ENCODE data around the gene FTH1.

Gene FTH1

DNA sequence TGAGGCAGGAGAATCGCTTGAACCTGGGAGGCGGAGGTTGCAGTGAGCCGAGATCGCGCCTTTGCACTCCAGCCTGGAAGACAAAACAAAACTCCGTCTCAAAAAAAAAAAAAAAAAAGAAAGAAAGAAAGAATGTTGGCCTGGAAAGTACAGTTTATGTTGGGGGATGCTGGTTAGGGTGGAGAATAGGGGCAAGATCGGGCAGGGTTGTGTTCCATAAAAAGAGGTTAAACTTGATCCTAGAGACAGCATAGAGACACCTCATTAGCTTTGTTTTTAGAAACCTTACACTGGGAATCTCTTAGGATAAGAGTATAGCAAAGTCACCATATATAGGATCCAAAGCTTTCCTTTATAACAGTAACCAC, 1.9 kb upstream of the FTH1 start:
- Histone ChIP-seq H3K9me3 (ENCODE audit: insufficient read depth, low read depth, low read length) (no peaks in the 10 kb centered on the region), H3F3A (ENCODE audit: low read depth) (peaks cover 6% of the 10 kb centered on the region; the same call in 1 of the 2 replicates), H3K36me3 (ENCODE audit: insufficient read depth, low read length) (peaks cover 14% of the 10 kb centered on the region; the same call in 1 of the 2 replicates), H2AFZ (ENCODE audit: low read length) (no peak overlapping the region), H3K9ac (ENCODE audit: low read depth, low read length, poor library complexity, severe bottlenecking) (peak overlapping the region; percentile 100), H3K4me3 (ENCODE audit: low read length, poor library complexity, severe bottlenecking) (peak overlapping the region; percentile 98), H4K20me1 (ENCODE audit: insufficient read depth, low read length, poor library complexity, severe bottlenecking) (peaks cover 29% of the 10 kb centered on the region), H3K4me2 (ENCODE audit: low read depth, low read length, poor library complexity, severe bottlenecking) (peak overlapping the region; percentile 90), H3K4me1 (ENCODE audit: insufficient read depth, low read length, poor library complexity, severe bottlenecking) (peaks cover 61% of the 10 kb centered on the region), H3K9me2 (replicated peaks; ENCODE audit: low read depth, low read length) (no peaks in the 10 kb centered on the region), H3K27me3 (ENCODE audit: insufficient read depth, low read length, poor library complexity, severe bottlenecking) (peaks cover 6% of the 10 kb centered on the region), H3K79me2 (ENCODE audit: insufficient read depth, low read length) (peaks cover 50% of the 10 kb centered on the region)
- TF ChIP-seq CTCF (conservative IDR thresholded peaks at IDR 0.05; ENCODE audit: low read length) (no peak), EZH2phosphoT487 (IDR thresholded peaks at IDR 0.05; ENCODE audit: borderline replicate concordance) (no peak)

GRCh38 chr11:61968758-61969390, 1.4 kb upstream of the FTH1 start:
- TF ChIP-seq CTCF (conservative IDR thresholded peaks at IDR 0.05; ENCODE audit: low read length) (no peak), EZH2phosphoT487 (IDR thresholded peaks at IDR 0.05; ENCODE audit: borderline replicate concordance) (no peak)
- Histone ChIP-seq H3K36me3 (ENCODE audit: insufficient read depth, low read length) (peaks cover 19% of the 10 kb centered on the region; the same call in 1 of the 2 replicates), H3K9me2 (replicated peaks; ENCODE audit: low read depth, low read length) (no peaks in the 10 kb centered on the region), H3K4me1 (ENCODE audit: insufficient read depth, low read length, poor library complexity, severe bottlenecking) (peaks cover 65% of the 10 kb centered on the region), H3K9ac (ENCODE audit: low read depth, low read length, poor library complexity, severe bottlenecking) (peak overlapping the region; percentile 100), H2AFZ (ENCODE audit: low read length) (no peak overlapping the region), H3K4me3 (ENCODE audit: low read length, poor library complexity, severe bottlenecking) (peak overlapping the region; percentile 98), H3K9me3 (ENCODE audit: insufficient read depth, low read depth, low read length) (no peaks in the 10 kb centered on the region), H4K20me1 (ENCODE audit: insufficient read depth, low read length, poor library complexity, severe bottlenecking) (peaks cover 34% of the 10 kb centered on the region), H3K79me2 (ENCODE audit: insufficient read depth, low read length) (peaks cover 55% of the 10 kb centered on the region), H3K4me2 (ENCODE audit: low read depth, low read length, poor library complexity, severe bottlenecking) (peak overlapping the region; percentile 90), H3F3A (ENCODE audit: low read depth) (peaks cover 10% of the 10 kb centered on the region; the same call in 1 of the 2 replicates), H3K27me3 (ENCODE audit: insufficient read depth, low read length, poor library complexity, severe bottlenecking) (peaks cover 6% of the 10 kb centered on the region)

DNA sequence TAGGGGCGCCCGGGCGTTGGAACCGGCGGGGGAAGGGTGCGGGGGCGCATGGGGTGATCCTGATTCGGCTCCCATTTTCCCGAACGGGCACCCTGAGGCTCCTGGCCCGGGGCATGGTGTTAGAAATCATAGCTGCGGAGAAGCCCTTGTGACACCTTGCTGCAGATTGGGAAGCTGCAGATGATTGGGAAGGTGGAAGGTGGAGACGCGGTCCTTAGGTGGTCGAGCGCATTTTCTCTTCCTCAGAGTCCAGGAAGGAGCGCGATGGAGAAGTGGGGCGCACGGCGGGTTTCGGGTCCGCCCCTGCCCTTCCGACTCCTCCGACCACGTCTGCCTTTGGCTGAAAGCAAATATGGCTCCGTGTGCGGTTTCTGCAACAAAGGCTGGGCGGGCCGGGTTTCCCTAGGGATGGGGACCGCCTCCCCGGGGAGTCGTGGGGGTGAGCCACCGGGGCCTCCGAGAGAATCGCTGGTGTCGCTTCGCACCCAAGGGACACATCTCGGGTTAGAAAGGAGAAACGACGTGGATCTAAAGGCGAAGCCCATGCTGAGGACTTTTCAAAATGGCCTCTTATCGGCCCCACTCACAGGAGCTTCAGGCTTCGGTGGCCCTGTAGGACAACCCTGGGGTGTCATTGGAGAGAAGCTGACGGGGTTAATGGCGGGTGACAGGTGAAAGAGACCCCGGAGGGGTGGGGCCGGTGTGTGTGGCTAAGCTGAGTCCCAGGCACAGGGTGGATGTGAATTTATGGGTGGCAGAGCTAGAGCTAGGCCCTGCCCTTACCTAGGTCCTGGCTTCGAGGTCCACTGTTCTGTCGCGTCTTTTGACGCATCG, 707 bp upstream of the FTH1 start:
- H3K27me3 ChIP-seq (ENCODE audit: insufficient read depth, low read length, poor library complexity, severe bottlenecking) = peaks cover 6% of the 10 kb centered on the region
- peak overlapping the region; percentile 98 for H3K4me3 ChIP-seq (ENCODE audit: low read length, poor library complexity, severe bottlenecking)
- no peaks in the 10 kb centered on the region for H3K9me2 ChIP-seq (replicated peaks; ENCODE audit: low read depth, low read length)
- peaks cover 68% of the 10 kb centered on the region for H3K4me1 ChIP-seq (ENCODE audit: insufficient read depth, low read length, poor library complexity, severe bottlenecking)
- no peaks in the 10 kb centered on the region for H3K9me3 ChIP-seq (ENCODE audit: insufficient read depth, low read depth, low read length)
- peak overlapping the region; percentile 71 for H2AFZ ChIP-seq (ENCODE audit: low read length)
- TF ChIP-seq EZH2phosphoT487 (IDR thresholded peaks at IDR 0.05; ENCODE audit: borderline replicate concordance) (no peak), CTCF (conservative IDR thresholded peaks at IDR 0.05; ENCODE audit: low read length) (no peak)
- peak overlapping the region; percentile 90 for H3K4me2 ChIP-seq (ENCODE audit: low read depth, low read length, poor library complexity, severe bottlenecking)
- H3K36me3 ChIP-seq (ENCODE audit: insufficient read depth, low read length) = peaks cover 21% of the 10 kb centered on the region; the same call in 1 of the 2 replicates
- H4K20me1 ChIP-seq (ENCODE audit: insufficient read depth, low read length, poor library complexity, severe bottlenecking) = peaks cover 37% of the 10 kb centered on the region
- peak overlapping the region; percentile 100 for H3K9ac ChIP-seq (ENCODE audit: low read depth, low read length, poor library complexity, severe bottlenecking)
- H3F3A ChIP-seq (ENCODE audit: low read depth) = peaks cover 11% of the 10 kb centered on the region; the same call in 1 of the 2 replicates
- H3K79me2 ChIP-seq (ENCODE audit: insufficient read depth, low read length) = peaks cover 57% of the 10 kb centered on the region

All from Loucy (cell line).